Measurements from ENCODE around the gene GSTO2. TPM values are rescaled to one million over a fixed set of nuclear protein-coding genes. Genes with fewer than 3 reads are reported as not detected.
A peak's percentile ranks its signal among the peaks of the same experiment; 100 is the strongest.

Gene GSTO2
- total and polyA plus RNA-seq, 2 of the 13 experiments (the other 11 are each of a cell fraction or from before 2014, with no cell fraction given): 2.1 to 7.9 TPM

DNA sequence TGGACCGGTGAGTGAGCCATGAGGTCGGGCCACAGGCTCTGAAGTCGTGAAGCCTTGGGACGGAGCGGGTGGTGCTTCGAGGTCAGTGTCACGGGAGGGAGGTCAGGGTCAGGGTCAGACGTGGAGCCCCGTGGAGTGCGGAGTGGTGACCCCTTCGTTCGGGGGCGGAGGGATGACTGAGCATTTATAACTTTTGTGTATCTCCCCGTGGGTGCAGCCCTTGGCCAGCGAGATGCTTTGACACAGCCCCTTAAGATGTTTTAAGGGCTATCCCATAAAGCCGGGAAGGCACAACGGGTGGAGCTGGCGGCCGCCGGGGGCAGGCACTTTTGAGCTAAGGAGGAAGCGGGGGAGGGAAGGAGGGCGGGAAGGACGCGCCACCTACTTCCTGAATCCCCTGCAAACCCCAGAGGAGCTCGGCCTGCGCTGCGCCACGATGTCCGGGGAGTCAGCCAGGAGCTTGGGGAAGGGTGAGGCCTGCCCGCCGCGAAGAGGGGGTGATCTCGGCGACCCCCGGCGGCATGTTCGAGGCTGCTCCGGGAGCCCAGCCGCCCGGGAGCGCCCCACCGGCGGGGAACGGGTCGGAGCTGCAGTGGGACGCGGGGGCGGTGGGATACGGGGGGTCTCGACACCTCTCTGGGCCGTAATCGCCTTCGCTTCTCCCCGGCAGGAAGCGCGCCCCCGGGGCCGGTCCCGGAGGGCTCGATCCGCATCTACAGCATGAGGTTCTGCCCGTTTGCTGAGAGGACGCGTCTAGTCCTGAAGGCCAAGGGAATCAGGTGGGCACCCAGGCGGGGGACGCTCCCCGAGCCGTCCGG lies 14.3 kb upstream of the GSTO2 start, which contains the start of gene GSTO1 (continued):
- TF ChIP-seq, protein P1, sequence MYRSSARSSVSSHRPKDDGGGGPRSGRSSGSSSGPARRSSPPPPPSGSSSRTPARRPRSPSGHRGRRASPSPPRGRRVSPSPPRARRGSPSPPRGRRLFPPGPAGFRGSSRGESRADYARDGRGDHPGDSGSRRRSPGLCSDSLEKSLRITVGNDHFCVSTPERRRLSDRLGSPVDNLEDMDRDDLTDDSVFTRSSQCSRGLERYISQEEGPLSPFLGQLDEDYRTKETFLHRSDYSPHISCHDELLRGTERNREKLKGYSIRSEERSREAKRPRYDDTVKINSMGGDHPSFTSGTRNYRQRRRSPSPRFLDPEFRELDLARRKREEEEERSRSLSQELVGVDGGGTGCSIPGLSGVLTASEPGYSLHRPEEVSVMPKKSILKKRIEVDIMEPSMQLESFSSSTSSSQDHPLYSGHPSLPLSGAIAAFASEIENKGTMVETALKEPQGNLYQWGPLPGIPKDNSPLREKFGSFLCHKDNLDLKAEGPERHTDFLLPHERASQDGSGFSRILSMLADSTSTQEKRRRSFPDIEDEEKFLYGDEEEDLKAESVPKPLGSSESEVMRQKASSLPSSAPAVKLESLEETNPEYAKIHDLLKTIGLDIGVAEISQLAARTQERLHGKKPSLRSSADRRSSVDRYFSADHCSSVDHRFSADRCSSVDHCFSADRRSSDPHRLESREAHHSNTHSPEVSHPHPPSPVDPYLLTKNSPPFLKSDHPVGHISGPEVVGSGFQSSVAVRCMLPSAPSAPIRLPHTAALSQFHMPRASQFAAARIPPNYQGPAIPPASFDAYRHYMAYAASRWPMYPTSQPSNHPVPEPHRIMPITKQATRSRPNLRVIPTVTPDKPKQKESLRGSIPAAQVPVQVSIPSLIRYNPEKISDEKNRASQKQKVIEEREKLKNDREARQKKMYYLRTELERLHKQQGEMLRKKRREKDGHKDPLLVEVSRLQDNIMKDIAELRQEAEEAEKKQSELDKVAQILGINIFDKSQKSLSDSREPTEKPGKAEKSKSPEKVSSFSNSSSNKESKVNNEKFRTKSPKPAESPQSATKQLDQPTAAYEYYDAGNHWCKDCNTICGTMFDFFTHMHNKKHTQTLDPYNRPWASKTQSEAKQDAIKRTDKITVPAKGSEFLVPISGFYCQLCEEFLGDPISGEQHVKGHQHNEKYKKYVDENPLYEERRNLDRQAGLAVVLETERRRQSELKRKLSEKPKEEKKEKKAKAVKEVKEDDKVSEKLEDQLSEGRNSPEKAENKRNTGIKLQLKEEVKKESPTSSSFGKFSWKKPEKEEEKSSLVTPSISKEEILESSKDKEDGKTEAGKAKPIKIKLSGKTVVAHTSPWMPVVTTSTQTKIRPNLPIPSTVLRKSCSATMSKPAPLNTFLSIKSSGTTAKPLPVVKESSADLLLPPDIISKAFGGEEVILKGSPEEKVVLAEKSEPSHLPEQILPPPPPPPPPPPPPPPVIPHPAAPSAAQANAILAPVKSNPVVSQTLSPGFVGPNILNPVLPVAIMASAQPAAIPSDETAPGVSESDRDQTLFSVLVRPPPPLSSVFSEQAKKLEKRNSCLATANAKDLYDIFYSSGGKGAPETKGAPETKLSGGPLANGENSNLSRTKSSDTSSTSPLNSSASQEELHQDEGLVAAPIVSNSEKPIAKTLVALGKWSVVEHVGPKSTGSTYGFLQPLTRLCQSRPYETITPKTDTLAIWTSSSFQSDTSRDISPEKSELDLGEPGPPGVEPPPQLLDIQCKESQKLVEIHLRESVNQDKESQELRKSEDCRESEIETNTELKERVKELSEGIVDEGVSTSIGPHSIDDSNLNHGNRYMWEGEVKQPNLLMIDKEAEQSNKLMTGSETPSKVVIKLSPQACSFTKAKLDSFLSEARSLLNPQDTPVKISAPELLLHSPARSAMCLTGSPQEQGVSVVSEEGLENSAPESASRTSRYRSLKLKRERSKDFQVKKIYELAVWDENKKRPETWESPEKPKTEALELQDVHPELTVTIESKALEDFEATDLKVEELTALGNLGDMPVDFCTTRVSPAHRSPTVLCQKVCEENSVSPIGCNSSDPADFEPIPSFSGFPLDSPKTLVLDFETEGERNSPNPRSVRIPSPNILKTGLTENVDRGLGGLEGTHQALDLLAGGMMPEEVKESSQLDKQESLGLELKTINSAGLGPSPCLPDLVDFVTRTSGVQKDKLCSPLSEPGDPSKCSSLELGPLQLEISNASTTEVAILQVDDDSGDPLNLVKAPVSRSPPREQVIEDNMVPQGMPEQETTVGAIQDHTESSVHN (CRISPR knock-in tag; IDR thresholded peaks at IDR 0.05): no peak
- TF ChIP-seq, protein P2, sequence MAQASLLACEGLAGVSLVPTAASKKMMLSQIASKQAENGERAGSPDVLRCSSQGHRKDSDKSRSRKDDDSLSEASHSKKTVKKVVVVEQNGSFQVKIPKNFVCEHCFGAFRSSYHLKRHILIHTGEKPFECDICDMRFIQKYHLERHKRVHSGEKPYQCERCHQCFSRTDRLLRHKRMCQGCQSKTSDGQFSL (CRISPR knock-in tag; IDR thresholded peaks at IDR 0.05): no peak
- TF ChIP-seq MED8 (CRISPR knock-in tag; IDR thresholded peaks at IDR 0.05; ENCODE audit: insufficient replicate concordance) (no peak), ONECUT2 (CRISPR knock-in tag; IDR thresholded peaks at IDR 0.05) (no peak), WIZ (CRISPR knock-in tag; IDR thresholded peaks at IDR 0.05) (no peak), ZFP62 (CRISPR knock-in tag; IDR thresholded peaks at IDR 0.05) (no peak), YEATS2 (CRISPR knock-in tag; IDR thresholded peaks at IDR 0.05; ENCODE audit: borderline replicate concordance) (no peak), MAFK (conservative IDR thresholded peaks at IDR 0.05 in 1 of 2, IDR thresholded peaks at IDR 0.05 in 1 of 2; ENCODE audit: low read length in 2 of 2) (no peak), ZNF10 (CRISPR knock-in tag; IDR thresholded peaks at IDR 0.05; ENCODE audit: borderline replicate concordance, low read depth) (no peak), PCBP2 (optimal IDR thresholded peaks at IDR 0.05; ENCODE audit: low read depth, low read length, poor library complexity, severe bottlenecking) (no peak), TCF7 (IDR thresholded peaks at IDR 0.05; ENCODE audit: low read depth) (no peak), GPN1 (CRISPR knock-in tag; IDR thresholded peaks at IDR 0.05; ENCODE audit: borderline replicate concordance) (no peak), ZNF232 (CRISPR knock-in tag; IDR thresholded peaks at IDR 0.05; ENCODE audit: borderline replicate concordance) (no peak), TEAD3 (CRISPR knock-in tag; optimal IDR thresholded peaks at IDR 0.05; ENCODE audit: borderline replicate concordance) (peak; percentile 18), ZNF367 (CRISPR knock-in tag; IDR thresholded peaks at IDR 0.05; ENCODE audit: borderline replicate concordance) (no peak), NFE2L2 (IDR thresholded peaks at IDR 0.05; ENCODE audit: low read length) (peak; percentile 74; the same call in 1 of the 2 replicates), PRPF4 (IDR thresholded peaks at IDR 0.05; ENCODE audit: low read depth, low read length, poor library complexity, severe bottlenecking) (no peak)
- TF ChIP-seq, protein P3, sequence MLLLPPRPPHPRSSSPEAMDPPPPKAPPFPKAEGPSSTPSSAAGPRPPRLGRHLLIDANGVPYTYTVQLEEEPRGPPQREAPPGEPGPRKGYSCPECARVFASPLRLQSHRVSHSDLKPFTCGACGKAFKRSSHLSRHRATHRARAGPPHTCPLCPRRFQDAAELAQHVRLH (CRISPR knock-in tag; IDR thresholded peaks at IDR 0.05; ENCODE audit: borderline replicate concordance, low read depth): no peak
- TF ChIP-seq, protein P4, sequence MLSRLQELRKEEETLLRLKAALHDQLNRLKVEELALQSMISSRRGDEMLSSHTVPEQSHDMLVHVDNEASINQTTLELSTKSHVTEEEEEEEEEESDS (CRISPR knock-in tag; IDR thresholded peaks at IDR 0.05; ENCODE audit: borderline replicate concordance): no peak

All from HepG2 (cell line).